ENCODE measurements around the gene NRCAM. TPM values are rescaled to one million over a fixed set of nuclear protein-coding genes. Genes with fewer than 3 reads are reported as not detected.
A peak's percentile ranks its signal among the peaks of the same experiment; 100 is the strongest.

The NRCAM gene
- total RNA-seq, 4 donors from 2014 or later = 0.85 to 4.1 (median 2.6) TPM

- no peak overlapping the region for H3K4me3 ChIP-seq
- no peaks in the 10 kb centered on the region for H3K4me1 ChIP-seq
- H3K36me3 ChIP-seq = no peaks in the 10 kb centered on the region
- no peak for DNase-seq
- no peak for TF ChIP-seq CTCF (IDR thresholded peaks at IDR 0.05)
- H3K27me3 ChIP-seq = no peaks in the 10 kb centered on the region
- no peaks in the 10 kb centered on the region for H3K9me3 ChIP-seq
- H3K27ac ChIP-seq = no peak overlapping the region
These were observed 123.3 kb downstream of the NRCAM start for GRCh38 chr7:108332937-108333336.

GRCh38 chr7:108331971-108332370 is 124.3 kb downstream of the NRCAM start:
- Histone ChIP-seq H3K36me3 (no peaks in the 10 kb centered on the region), H3K4me1 (no peaks in the 10 kb centered on the region), H3K9me3 (no peaks in the 10 kb centered on the region), H3K27me3 (no peaks in the 10 kb centered on the region), H3K27ac (no peak overlapping the region), H3K4me3 (no peak overlapping the region)
- DNase-seq = no peak
- no peak for TF ChIP-seq POLR2A (IDR thresholded peaks at IDR 0.05)

GRCh38 chr7:108330227-108330626 is 126.0 kb downstream of the NRCAM start:
- Histone ChIP-seq H3K4me1 (no peaks in the 10 kb centered on the region), H3K4me3 (no peak overlapping the region), H3K36me3 (no peaks in the 10 kb centered on the region), H3K27me3 (no peaks in the 10 kb centered on the region), H3K27ac (no peak overlapping the region), H3K9me3 (no peaks in the 10 kb centered on the region)
- no peak for TF ChIP-seq POLR2A (IDR thresholded peaks at IDR 0.05)
- TF ChIP-seq CTCF (IDR thresholded peaks at IDR 0.05) = no peak
- no peak for DNase-seq

GRCh38 chr7:108329514-108329913 is 126.7 kb downstream of the NRCAM start:
- H3K36me3 ChIP-seq = no peaks in the 10 kb centered on the region
- no peak for DNase-seq
- H3K4me1 ChIP-seq = no peaks in the 10 kb centered on the region
- H3K27ac ChIP-seq = no peak overlapping the region
- TF ChIP-seq CTCF (IDR thresholded peaks at IDR 0.05) (no peak), POLR2A (IDR thresholded peaks at IDR 0.05) (no peak)
- H3K27me3 ChIP-seq = no peaks in the 10 kb centered on the region
- no peak overlapping the region for H3K4me3 ChIP-seq
- H3K9me3 ChIP-seq = no peaks in the 10 kb centered on the region

- Histone ChIP-seq H3K36me3 (no peaks in the 10 kb centered on the region), H3K27ac (peak overlapping the region in 1 of 4 donors; percentile 14), H3K4me3 (no peak overlapping the region), H3K27me3 (no peaks in the 10 kb centered on the region), H3K9me3 (no peaks in the 10 kb centered on the region), H3K4me1 (no peaks in the 10 kb centered on the region)
- no peak for DNase-seq
- TF ChIP-seq CTCF (IDR thresholded peaks at IDR 0.05) (no peak), POLR2A (IDR thresholded peaks at IDR 0.05) (no peak)
These were observed 128.0 kb downstream of the NRCAM start for GRCh38 chr7:108328174-108328651.

- H3K4me3 ChIP-seq = no peak overlapping the region
- TF ChIP-seq POLR2A (IDR thresholded peaks at IDR 0.05) (no peak), CTCF (IDR thresholded peaks at IDR 0.05) (no peak)
- H3K9me3 ChIP-seq = no peaks in the 10 kb centered on the region
- no peak for DNase-seq
- no peaks in the 10 kb centered on the region for H3K36me3 ChIP-seq
- H3K27me3 ChIP-seq = no peaks in the 10 kb centered on the region
- no peak overlapping the region for H3K27ac ChIP-seq
- no peaks in the 10 kb centered on the region for H3K4me1 ChIP-seq
These were observed 128.9 kb downstream of the NRCAM start for GRCh38 chr7:108327353-108327752.
